Ishikawa (cell line): ENCODE data around the gene FH.
A peak's percentile ranks its signal among the peaks of the same experiment; 100 is the strongest.

Experiments
- CEBPB ChIP-seq: IDR thresholded peaks from 2 replicates; pipeline ENCODE4 v1.6.1; 2012
- CREB1 ChIP-seq: IDR thresholded peaks from 2 replicates; pipeline ENCODE4 v1.6.1; 2012; ENCODE audit warnings: low read depth
- EGR1 ChIP-seq: IDR thresholded peaks from 2 replicates; pipeline ENCODE4 v1.6.1; 2012
- EP300 ChIP-seq: IDR thresholded peaks from 2 replicates; pipeline ENCODE4 v1.6.1; 2012; ENCODE audit warnings: borderline replicate concordance
- FOXM1 ChIP-seq: IDR thresholded peaks from 2 replicates; pipeline ENCODE4 v1.6.1; 2012; ENCODE audit warnings: low read depth, borderline replicate concordance
- NFIC ChIP-seq: IDR thresholded peaks from 2 replicates; pipeline ENCODE4 v1.6.1; 2012
- RAD21 ChIP-seq: IDR thresholded peaks from 2 replicates; pipeline ENCODE4 v1.6.1; 2012; ENCODE audit warnings: low read depth
- TAF1 ChIP-seq: IDR thresholded peaks from 2 replicates; pipeline ENCODE4 v1.6.1; 2012; ENCODE audit warnings: low read depth, mild to moderate bottlenecking
- TCF12 ChIP-seq: IDR thresholded peaks from 2 replicates; pipeline ENCODE4 v1.6.1; 2012; ENCODE audit warnings: low read depth
- TEAD4 ChIP-seq: IDR thresholded peaks from 2 replicates; pipeline ENCODE4 v1.6.1; 2012
- YY1 ChIP-seq: IDR thresholded peaks from 2 replicates; pipeline ENCODE4 v1.6.1; 2012; ENCODE audit warnings: low read depth
- ZBTB7A ChIP-seq: IDR thresholded peaks from 2 replicates; pipeline ENCODE4 v1.6.1; 2012; ENCODE audit warnings: low read depth
- TF ChIP-seq, protein P1 (sequence below): IDR thresholded peaks from 2 replicates; pipeline ENCODE4 v1.6.1; 2012; ENCODE audit warnings: low read depth, mild to moderate bottlenecking
- TF ChIP-seq, protein P2 (sequence below): IDR thresholded peaks from 2 replicates; pipeline ENCODE4 v1.6.1; 2012
- TF ChIP-seq, protein P3 (sequence below): IDR thresholded peaks from 2 replicates; pipeline ENCODE4 v1.6.1; 2012

FH gene

DNA sequence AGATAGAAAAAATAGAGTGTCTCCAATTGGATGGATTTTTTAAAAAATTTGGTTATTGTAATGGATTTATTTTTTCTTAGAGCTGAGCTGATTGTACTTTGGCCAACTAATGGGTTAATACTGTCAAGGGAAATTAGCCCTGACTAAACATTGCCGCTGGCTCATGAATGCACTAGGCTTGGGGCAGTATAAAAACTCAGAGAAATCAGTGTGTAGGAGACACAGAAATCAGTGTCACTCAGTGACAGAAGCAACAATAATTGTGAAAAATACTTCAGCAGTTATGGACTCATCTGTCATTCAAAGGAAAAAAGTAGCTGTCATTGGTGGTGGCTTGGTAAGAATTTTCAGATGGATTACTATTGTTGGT lies 12.6 kb upstream of the FH start, which contains the start of gene KMO:
KMO (plus strand) TSS at position 217 of the 370 bp plus-strand sequence; CDS start at position 284, 67 bp downstream.
- TF ChIP-seq TCF12: no peak
- no peak for TF ChIP-seq CEBPB
- TF ChIP-seq TAF1: no peak
- TF ChIP-seq TEAD4: no peak
- no peak for TF ChIP-seq RAD21
- TF ChIP-seq, protein P1, sequence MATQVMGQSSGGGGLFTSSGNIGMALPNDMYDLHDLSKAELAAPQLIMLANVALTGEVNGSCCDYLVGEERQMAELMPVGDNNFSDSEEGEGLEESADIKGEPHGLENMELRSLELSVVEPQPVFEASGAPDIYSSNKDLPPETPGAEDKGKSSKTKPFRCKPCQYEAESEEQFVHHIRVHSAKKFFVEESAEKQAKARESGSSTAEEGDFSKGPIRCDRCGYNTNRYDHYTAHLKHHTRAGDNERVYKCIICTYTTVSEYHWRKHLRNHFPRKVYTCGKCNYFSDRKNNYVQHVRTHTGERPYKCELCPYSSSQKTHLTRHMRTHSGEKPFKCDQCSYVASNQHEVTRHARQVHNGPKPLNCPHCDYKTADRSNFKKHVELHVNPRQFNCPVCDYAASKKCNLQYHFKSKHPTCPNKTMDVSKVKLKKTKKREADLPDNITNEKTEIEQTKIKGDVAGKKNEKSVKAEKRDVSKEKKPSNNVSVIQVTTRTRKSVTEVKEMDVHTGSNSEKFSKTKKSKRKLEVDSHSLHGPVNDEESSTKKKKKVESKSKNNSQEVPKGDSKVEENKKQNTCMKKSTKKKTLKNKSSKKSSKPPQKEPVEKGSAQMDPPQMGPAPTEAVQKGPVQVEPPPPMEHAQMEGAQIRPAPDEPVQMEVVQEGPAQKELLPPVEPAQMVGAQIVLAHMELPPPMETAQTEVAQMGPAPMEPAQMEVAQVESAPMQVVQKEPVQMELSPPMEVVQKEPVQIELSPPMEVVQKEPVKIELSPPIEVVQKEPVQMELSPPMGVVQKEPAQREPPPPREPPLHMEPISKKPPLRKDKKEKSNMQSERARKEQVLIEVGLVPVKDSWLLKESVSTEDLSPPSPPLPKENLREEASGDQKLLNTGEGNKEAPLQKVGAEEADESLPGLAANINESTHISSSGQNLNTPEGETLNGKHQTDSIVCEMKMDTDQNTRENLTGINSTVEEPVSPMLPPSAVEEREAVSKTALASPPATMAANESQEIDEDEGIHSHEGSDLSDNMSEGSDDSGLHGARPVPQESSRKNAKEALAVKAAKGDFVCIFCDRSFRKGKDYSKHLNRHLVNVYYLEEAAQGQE: no peak
- no peak for TF ChIP-seq FOXM1
- TF ChIP-seq, protein P2, sequence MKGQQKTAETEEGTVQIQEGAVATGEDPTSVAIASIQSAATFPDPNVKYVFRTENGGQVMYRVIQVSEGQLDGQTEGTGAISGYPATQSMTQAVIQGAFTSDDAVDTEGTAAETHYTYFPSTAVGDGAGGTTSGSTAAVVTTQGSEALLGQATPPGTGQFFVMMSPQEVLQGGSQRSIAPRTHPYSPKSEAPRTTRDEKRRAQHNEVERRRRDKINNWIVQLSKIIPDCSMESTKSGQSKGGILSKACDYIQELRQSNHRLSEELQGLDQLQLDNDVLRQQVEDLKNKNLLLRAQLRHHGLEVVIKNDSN: no peak
- TF ChIP-seq ZBTB7A: no peak
- no peak for TF ChIP-seq CREB1
- TF ChIP-seq, protein P3, sequence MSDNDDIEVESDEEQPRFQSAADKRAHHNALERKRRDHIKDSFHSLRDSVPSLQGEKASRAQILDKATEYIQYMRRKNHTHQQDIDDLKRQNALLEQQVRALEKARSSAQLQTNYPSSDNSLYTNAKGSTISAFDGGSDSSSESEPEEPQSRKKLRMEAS: no peak
- no peak for TF ChIP-seq EP300
- TF ChIP-seq YY1: no peak
- TF ChIP-seq NFIC: no peak
- no peak for TF ChIP-seq EGR1

DNA sequence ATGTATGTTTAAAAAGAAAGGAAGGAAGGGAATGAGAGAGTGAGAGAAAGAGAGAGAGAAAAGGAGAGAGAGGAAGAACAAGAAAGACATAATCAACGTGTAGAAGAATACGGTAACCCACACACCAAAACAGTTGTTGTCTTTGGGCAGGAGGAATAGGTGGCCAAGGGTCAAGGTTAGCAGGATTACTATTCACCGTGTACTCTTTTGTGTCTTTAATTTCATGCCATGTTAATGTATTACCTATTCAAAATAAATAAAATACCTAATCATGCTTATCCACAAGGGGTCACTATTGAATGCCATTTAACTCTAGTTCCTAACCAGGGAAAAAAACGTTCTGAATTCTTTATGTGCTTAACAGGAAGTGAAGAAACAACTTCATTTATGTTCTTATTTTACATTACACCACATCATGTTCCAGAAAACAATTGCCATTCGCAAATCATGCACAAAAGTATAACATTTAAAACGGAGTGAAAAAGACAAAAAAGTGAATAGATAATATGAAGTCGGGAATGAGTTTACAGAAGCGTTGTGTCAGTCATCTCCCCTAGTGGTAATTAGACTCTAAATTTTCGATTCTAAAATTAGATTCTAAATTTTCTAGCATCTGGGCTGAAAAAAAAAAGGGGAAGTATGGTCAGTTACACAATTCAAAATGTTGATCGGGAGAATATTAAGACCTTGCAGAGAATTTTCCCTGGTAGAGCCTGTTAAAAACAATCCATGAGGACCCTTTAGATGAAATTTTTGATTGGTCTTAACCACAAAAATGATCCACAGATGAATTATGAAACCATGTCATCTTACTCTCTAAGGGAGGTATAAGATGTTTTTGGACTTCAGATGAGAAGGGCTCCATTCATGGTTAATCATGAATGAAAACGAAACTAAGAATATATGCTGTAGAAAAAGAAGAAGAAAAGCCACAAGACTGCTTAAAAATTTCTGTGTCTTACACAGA lies 11.9 kb upstream of the FH start:
- TF ChIP-seq, protein P2: no peak
- TF ChIP-seq RAD21 (peak; percentile 60), TEAD4 (no peak)

DNA sequence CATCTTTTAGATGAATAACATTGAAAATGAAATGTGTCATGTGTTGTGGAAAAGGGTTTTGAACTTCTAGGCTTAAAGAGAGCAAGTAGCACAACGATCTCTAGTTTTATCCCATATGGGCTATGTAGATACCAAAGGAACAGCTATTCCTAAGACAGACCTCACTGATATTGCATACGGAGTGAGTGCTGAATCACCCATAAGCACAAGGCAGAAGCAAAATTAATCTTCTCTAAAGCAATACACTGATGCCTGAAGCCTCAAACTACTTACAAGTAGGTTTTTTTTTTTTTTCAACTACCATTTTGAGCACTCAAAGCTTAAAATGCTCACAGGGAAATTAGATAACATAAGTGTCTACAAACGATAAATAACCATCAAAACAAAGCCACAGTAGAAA lies 7.6 kb upstream of the FH start:
- TF ChIP-seq, protein P3: no peak
- TF ChIP-seq FOXM1 (no peak), NFIC (no peak), CREB1 (no peak), EP300 (no peak), TCF12 (no peak), RAD21 (no peak), YY1 (no peak), ZBTB7A (no peak), TAF1 (no peak), TEAD4 (no peak), CEBPB (no peak), EGR1 (no peak)
- TF ChIP-seq, protein P1: no peak
- TF ChIP-seq, protein P2: no peak

DNA sequence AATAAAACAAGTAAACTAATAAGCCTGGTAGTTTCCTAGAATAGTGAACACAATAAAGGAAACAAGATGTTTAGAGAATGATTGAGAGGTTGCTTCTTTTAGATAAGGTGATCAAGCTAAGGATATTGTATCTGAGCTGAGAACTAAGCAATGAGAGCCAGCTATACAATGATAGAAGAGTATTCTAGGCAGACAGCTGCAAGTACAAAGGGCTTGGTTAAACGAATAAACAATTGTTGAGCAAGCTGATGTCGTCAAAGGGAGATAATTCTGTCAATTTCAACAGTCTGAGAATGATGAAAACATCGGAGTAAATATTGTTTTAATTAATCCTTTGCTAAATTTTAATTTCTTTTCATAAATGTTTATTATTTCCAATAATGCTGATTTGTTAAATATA lies 5.5 kb upstream of the FH start:
- TF ChIP-seq YY1 (no peak), CREB1 (no peak), FOXM1 (no peak), TCF12 (no peak), EP300 (no peak), NFIC (no peak), ZBTB7A (no peak), EGR1 (no peak), TEAD4 (no peak)
- TF ChIP-seq, protein P1: no peak
